ENCODE data around the gene P2RX4. TPM values are rescaled to one million over a fixed set of nuclear protein-coding genes. Genes with fewer than 3 reads are reported as not detected.

P2RX4 gene
- polyA plus RNA-seq, 3 donors, result 61.8 to 87.7 (median 74.7) TPM

- no peak overlapping the region for H2AFZ ChIP-seq (ENCODE audit: insufficient read depth, low read depth, low read length, poor library complexity, severe bottlenecking)
- Mint-ChIP-seq H3K4me3 (no peak overlapping the region), H3K9me3 (no peaks in the 10 kb centered on the region), H3K4me1 (no peaks in the 10 kb centered on the region), H3K27ac (peak overlapping the region in 1 of 7 donors; percentile 26), H3K36me3 (peaks cover 82 to 98% of the 10 kb centered on the region in 2 donors), H3K27me3 (ENCODE audit: low read depth in 3 of 3) (no peaks in the 10 kb centered on the region)
- WGBS (ENCODE audit: insufficient coverage), result 95% methylated on average over 11 of the region's 11 CpGs
- no peak overlapping the region for H3K4me3 ChIP-seq (replicated peaks in 1 of 3; ENCODE audit: low read depth in 2 of 3, low read length in 3 of 3)
- H3K36me3 ChIP-seq (replicated peaks in 1 of 2; ENCODE audit: control insufficient read depth in 1 of 2, insufficient read depth in 2 of 2, low read length in 2 of 2), result peaks cover 84 to 98% of the 10 kb centered on the region in 2 donors
- no peak overlapping the region for H3K27ac ChIP-seq (ENCODE audit: low read depth in 1 of 2, low read length in 2 of 2)
- no peak overlapping the region for H3K4me2 ChIP-seq (replicated peaks; ENCODE audit: extremely low read depth, low read length, poor library complexity, severe bottlenecking)
- H3K9me3 ChIP-seq (replicated peaks in 1 of 2; ENCODE audit: control insufficient read depth in 1 of 2, insufficient read depth in 1 of 2, low read length in 2 of 2), result no peaks in the 10 kb centered on the region
- intact Hi-C loops (cut with micrococcal nuclease), result no loop called here
- TF ChIP-seq, protein P1, sequence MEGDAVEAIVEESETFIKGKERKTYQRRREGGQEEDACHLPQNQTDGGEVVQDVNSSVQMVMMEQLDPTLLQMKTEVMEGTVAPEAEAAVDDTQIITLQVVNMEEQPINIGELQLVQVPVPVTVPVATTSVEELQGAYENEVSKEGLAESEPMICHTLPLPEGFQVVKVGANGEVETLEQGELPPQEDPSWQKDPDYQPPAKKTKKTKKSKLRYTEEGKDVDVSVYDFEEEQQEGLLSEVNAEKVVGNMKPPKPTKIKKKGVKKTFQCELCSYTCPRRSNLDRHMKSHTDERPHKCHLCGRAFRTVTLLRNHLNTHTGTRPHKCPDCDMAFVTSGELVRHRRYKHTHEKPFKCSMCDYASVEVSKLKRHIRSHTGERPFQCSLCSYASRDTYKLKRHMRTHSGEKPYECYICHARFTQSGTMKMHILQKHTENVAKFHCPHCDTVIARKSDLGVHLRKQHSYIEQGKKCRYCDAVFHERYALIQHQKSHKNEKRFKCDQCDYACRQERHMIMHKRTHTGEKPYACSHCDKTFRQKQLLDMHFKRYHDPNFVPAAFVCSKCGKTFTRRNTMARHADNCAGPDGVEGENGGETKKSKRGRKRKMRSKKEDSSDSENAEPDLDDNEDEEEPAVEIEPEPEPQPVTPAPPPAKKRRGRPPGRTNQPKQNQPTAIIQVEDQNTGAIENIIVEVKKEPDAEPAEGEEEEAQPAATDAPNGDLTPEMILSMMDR (IDR thresholded peaks at IDR 0.05), result no peak
- H3K79me2 ChIP-seq (ENCODE audit: insufficient read depth, low read length), result peaks cover 3% of the 10 kb centered on the region
- DNase-seq, result no peak
- no peaks in the 10 kb centered on the region for H3K27me3 ChIP-seq (ENCODE audit: control insufficient read depth in 2 of 2, insufficient read depth in 2 of 2, low read length in 2 of 2)
- H3K9ac ChIP-seq (ENCODE audit: insufficient read depth, low read length, poor library complexity, severe bottlenecking), result no peak overlapping the region
- H3K4me1 ChIP-seq (ENCODE audit: control insufficient read depth in 1 of 2, insufficient read depth in 2 of 2, low read length in 2 of 2), result no peaks in the 10 kb centered on the region
- H4K20me1 ChIP-seq (ENCODE audit: insufficient read depth, low read length), result peaks cover 76% of the 10 kb centered on the region
Measured at GRCh38 chr12:121259074-121259473, 49.1 kb downstream of the P2RX4 start.

DNA sequence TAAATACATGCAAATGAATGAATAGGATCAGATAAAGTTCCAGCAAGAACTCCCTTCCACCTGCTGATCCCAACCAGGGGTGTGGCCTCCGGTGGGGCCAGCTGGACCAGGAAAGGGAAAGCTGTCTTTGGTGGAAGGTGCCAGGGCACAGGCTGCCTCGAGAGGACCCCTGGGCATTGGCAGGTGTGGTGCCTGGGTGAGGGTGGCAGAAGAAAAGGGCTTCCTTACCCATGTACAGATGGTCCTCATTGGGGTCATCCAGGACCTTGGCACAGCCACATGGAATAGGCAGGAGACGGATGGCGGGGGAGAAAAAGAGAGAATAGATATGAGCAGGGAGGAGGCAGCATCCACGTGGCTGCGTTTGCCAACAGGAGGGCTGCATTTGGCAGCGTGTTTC, 50.2 kb downstream of the P2RX4 start:
- no peaks in the 10 kb centered on the region for H3K9me3 Mint-ChIP-seq
- no peaks in the 10 kb centered on the region for H3K27me3 Mint-ChIP-seq (ENCODE audit: low read depth in 3 of 3)
- H3K9me3 ChIP-seq (replicated peaks in 1 of 2; ENCODE audit: control insufficient read depth in 1 of 2, insufficient read depth in 1 of 2, low read length in 2 of 2), result no peaks in the 10 kb centered on the region
- peaks cover 79 to 98% of the 10 kb centered on the region in 2 donors for H3K36me3 Mint-ChIP-seq
- peaks cover 80% of the 10 kb centered on the region for H4K20me1 ChIP-seq (ENCODE audit: insufficient read depth, low read length)
- DNase-seq, result no peak
- H3K27ac Mint-ChIP-seq, result peak overlapping the region in 1 of 7 donors; percentile 21
- TF ChIP-seq, protein P1 (IDR thresholded peaks at IDR 0.05), result no peak
- peaks cover 83 to 97% of the 10 kb centered on the region in 2 donors for H3K36me3 ChIP-seq (replicated peaks in 1 of 2; ENCODE audit: control insufficient read depth in 1 of 2, insufficient read depth in 2 of 2, low read length in 2 of 2)
- H3K79me2 ChIP-seq (ENCODE audit: insufficient read depth, low read length), result peaks cover 3% of the 10 kb centered on the region
- H2AFZ ChIP-seq (ENCODE audit: insufficient read depth, low read depth, low read length, poor library complexity, severe bottlenecking), result no peak overlapping the region
- no peak overlapping the region for H3K4me3 Mint-ChIP-seq
- 100% methylated on average over 6 of the region's 7 CpGs for WGBS (ENCODE audit: insufficient coverage)
- no peak overlapping the region for H3K27ac ChIP-seq (ENCODE audit: low read depth in 1 of 2, low read length in 2 of 2)
- no peaks in the 10 kb centered on the region for H3K4me1 Mint-ChIP-seq
- H3K4me1 ChIP-seq (ENCODE audit: control insufficient read depth in 1 of 2, insufficient read depth in 2 of 2, low read length in 2 of 2), result no peaks in the 10 kb centered on the region
- no peak overlapping the region for H3K9ac ChIP-seq (ENCODE audit: insufficient read depth, low read length, poor library complexity, severe bottlenecking)
- no peaks in the 10 kb centered on the region for H3K27me3 ChIP-seq (ENCODE audit: control insufficient read depth in 2 of 2, insufficient read depth in 2 of 2, low read length in 2 of 2)
- H3K4me2 ChIP-seq (replicated peaks; ENCODE audit: extremely low read depth, low read length, poor library complexity, severe bottlenecking), result no peak overlapping the region
- no peak overlapping the region for H3K4me3 ChIP-seq (replicated peaks in 1 of 3; ENCODE audit: low read depth in 2 of 3, low read length in 3 of 3)
- intact Hi-C loops (cut with micrococcal nuclease), result no loop called here
